HG03135 (cell line): ENCODE results near the gene NAV2.

Experiments used
- ATAC-seq: cut with Tn5 transposase; IDR thresholded peaks from one replicate; pipeline ENCODE4 v1.9.1; 2021; ENCODE audit warnings: mild to moderate bottlenecking, moderate library complexity; ENCODE audit not compliant: unreplicated experiment

The NAV2 gene

GRCh38 chr11:20097319-20098221 lies 384.9 kb downstream of the NAV2 start:
- no peak for ATAC-seq

GRCh38 chr11:20099527-20099926 lies 386.9 kb downstream of the NAV2 start:
- ATAC-seq = no peak

- ATAC-seq = no peak
Measured at GRCh38 chr11:20102397-20102796, 389.8 kb downstream of the NAV2 start.

- no peak for ATAC-seq
Measured at GRCh38 chr11:20103281-20103680, 390.6 kb downstream of the NAV2 start.

GRCh38 chr11:20105427-20105826 lies 392.8 kb downstream of the NAV2 start:
- no peak for ATAC-seq

GRCh38 chr11:20109731-20110445 lies 397.3 kb downstream of the NAV2 start:
- ATAC-seq = no peak

GRCh38 chr11:20110908-20111669 lies 398.5 kb downstream of the NAV2 start:
- no peak for ATAC-seq

- no peak for ATAC-seq
Measured at GRCh38 chr11:20111871-20112270, 399.2 kb downstream of the NAV2 start.

- ATAC-seq = no peak
Measured at GRCh38 chr11:20112291-20113148, 399.9 kb downstream of the NAV2 start.

- no peak for ATAC-seq
Measured at GRCh38 chr11:20113149-20113438, 400.5 kb downstream of the NAV2 start.

- ATAC-seq = no peak
Measured at GRCh38 chr11:20114588-20114987, 402.0 kb downstream of the NAV2 start.

- ATAC-seq = no peak
Measured at GRCh38 chr11:20116825-20117224, 404.2 kb downstream of the NAV2 start.

GRCh38 chr11:20117291-20117690 lies 404.7 kb downstream of the NAV2 start:
- no peak for ATAC-seq

- ATAC-seq = no peak
Measured at GRCh38 chr11:20118209-20118608, 405.6 kb downstream of the NAV2 start.

GRCh38 chr11:20119315-20119714 lies 406.7 kb downstream of the NAV2 start:
- ATAC-seq = no peak

GRCh38 chr11:20120134-20120925 lies 407.7 kb downstream of the NAV2 start:
- ATAC-seq = no peak

- ATAC-seq = no peak
Measured at GRCh38 chr11:20122131-20122530, 409.5 kb downstream of the NAV2 start.

GRCh38 chr11:20125927-20126326 lies 413.3 kb downstream of the NAV2 start:
- ATAC-seq = no peak

- ATAC-seq = no peak
Measured at GRCh38 chr11:20126724-20127123, 414.1 kb downstream of the NAV2 start.
